Osteoblast (primary cell): ENCODE measurements around the gene MACROD2. TPM values are rescaled to one million over a fixed set of nuclear protein-coding genes. Genes with fewer than 3 reads are reported as not detected.

Source experiments
- DNase-seq: peaks from one replicate; pipeline ENCODE4 v3.0.0; 2011; ENCODE audit warnings: low spot score, mixed read lengths; ENCODE audit not compliant: insufficient read length; ENCODE audit errors: missing footprints
- H2AFZ ChIP-seq: 2 replicates; pipeline ENCODE4 v1.6.0; 2011; ENCODE audit warnings: mild to moderate bottlenecking, low read length
- H3K27ac ChIP-seq: 2 replicates; pipeline ENCODE4 v1.5.1; 2011; ENCODE audit warnings: mild to moderate bottlenecking, low read depth, low read length, moderate library complexity
- H3K27me3 ChIP-seq: 2 replicates; pipeline ENCODE4 v1.6.0; 2012; ENCODE audit warnings: mild to moderate bottlenecking, control low read depth, inconsistent platforms, low read length, moderate library complexity; ENCODE audit not compliant: insufficient read depth
- H3K36me3 ChIP-seq: 2 replicates; pipeline ENCODE4 v1.5.1; 2011; ENCODE audit warnings: mild to moderate bottlenecking, low read length, control low read depth, moderate library complexity; ENCODE audit not compliant: insufficient read depth
- H3K4me1 ChIP-seq: 2 replicates; pipeline ENCODE4 v1.5.1; 2011; ENCODE audit warnings: mild to moderate bottlenecking, low read length, control low read depth, moderate library complexity; ENCODE audit not compliant: insufficient read depth
- H3K4me2 ChIP-seq: 2 replicates; pipeline ENCODE4 v1.6.0; 2011; ENCODE audit warnings: mild to moderate bottlenecking, low read length; ENCODE audit not compliant: insufficient read depth
- H3K4me3 ChIP-seq: fragments of 200-600 bp; sonication (generic); 3 replicates; pipeline ENCODE4 v1.5.1; 2012; ENCODE audit warnings: mild to moderate bottlenecking, low read length, inconsistent platforms; ENCODE audit not compliant: insufficient read depth
- H3K79me2 ChIP-seq: 2 replicates; pipeline ENCODE4 v1.6.0; 2012; ENCODE audit warnings: mild to moderate bottlenecking, low read length, control low read depth, inconsistent platforms; ENCODE audit not compliant: insufficient read depth
- H3K9me3 ChIP-seq: 2 replicates; pipeline ENCODE4 v1.5.1; 2011; ENCODE audit warnings: low read depth, low read length, control low read depth
- H4K20me1 ChIP-seq: 2 replicates; pipeline ENCODE4 v1.6.0; 2012; ENCODE audit warnings: mild to moderate bottlenecking, low read length, control low read depth; ENCODE audit not compliant: insufficient read depth
- total RNA-seq: library from RNA; depleted of rRNA; stranded (reverse); fragments of >200 nt; gene quantifications from 2 replicates; pipeline ENCODE4 v1.2.3, GENCODE V29; 2012
- TF ChIP-seq, protein P1 (sequence below): IDR thresholded peaks from 2 replicates; pipeline ENCODE4 v1.5.1; 2011; ENCODE audit warnings: mild to moderate bottlenecking, low read depth, low read length, moderate library complexity; ENCODE audit errors: extremely low read depth

MACROD2 gene
- total RNA-seq, 1 donor: 4.0 TPM

GRCh38 chr20:15154070-15154469 lies 1158.8 kb downstream of the MACROD2 start:
- H3K36me3 ChIP-seq: no peaks in the 10 kb centered on the region
- no peak overlapping the region for H3K4me3 ChIP-seq
- H3K9me3 ChIP-seq: no peaks in the 10 kb centered on the region

DNA sequence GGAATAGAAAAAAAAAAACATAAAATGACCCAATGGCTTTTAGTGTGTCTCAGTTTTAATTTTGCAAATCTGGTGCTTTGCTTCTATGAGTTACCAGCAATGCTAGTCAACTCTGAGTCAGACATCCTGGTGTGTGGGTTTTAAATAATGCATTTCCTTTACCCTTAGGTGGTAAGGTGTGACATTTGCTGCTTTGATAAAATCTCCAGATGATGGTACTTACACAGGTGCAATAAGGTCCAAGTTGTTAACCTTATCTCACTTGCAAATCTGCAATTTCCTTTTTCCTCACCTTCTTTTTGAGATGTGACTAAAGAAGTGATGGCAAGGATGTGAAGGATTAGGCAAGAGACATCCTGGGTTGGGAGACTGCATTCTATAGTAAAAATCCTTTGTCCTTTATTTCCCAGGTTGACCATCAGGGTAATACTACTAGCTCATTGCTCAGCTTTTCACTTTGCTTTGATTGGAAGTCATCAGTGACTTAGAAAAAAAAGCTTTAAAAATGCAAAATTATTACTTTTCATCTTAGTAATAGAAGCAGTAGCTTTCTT lies 1160.6 kb downstream of the MACROD2 start:
- no peaks in the 10 kb centered on the region for H3K36me3 ChIP-seq
- no peaks in the 10 kb centered on the region for H3K4me1 ChIP-seq
- H3K27ac ChIP-seq: no peak overlapping the region
- TF ChIP-seq, protein P1, sequence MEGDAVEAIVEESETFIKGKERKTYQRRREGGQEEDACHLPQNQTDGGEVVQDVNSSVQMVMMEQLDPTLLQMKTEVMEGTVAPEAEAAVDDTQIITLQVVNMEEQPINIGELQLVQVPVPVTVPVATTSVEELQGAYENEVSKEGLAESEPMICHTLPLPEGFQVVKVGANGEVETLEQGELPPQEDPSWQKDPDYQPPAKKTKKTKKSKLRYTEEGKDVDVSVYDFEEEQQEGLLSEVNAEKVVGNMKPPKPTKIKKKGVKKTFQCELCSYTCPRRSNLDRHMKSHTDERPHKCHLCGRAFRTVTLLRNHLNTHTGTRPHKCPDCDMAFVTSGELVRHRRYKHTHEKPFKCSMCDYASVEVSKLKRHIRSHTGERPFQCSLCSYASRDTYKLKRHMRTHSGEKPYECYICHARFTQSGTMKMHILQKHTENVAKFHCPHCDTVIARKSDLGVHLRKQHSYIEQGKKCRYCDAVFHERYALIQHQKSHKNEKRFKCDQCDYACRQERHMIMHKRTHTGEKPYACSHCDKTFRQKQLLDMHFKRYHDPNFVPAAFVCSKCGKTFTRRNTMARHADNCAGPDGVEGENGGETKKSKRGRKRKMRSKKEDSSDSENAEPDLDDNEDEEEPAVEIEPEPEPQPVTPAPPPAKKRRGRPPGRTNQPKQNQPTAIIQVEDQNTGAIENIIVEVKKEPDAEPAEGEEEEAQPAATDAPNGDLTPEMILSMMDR: no peak
- no peaks in the 10 kb centered on the region for H3K9me3 ChIP-seq
- no peaks in the 10 kb centered on the region for H3K27me3 ChIP-seq
- no peaks in the 10 kb centered on the region for H4K20me1 ChIP-seq
- H3K79me2 ChIP-seq: no peaks in the 10 kb centered on the region
- H3K4me2 ChIP-seq: no peak overlapping the region
- H3K4me3 ChIP-seq: no peak overlapping the region
- H2AFZ ChIP-seq: no peak overlapping the region
- DNase-seq: no peak

More at GRCh38 chr20:15154070-15154469, 1158.8 kb downstream of the MACROD2 start:
- no peak overlapping the region for H2AFZ ChIP-seq
- TF ChIP-seq, protein P1: no peak
- no peaks in the 10 kb centered on the region for H3K4me1 ChIP-seq
- no peak overlapping the region for H3K4me2 ChIP-seq
- no peaks in the 10 kb centered on the region for H3K79me2 ChIP-seq
- DNase-seq: no peak
- H4K20me1 ChIP-seq: no peaks in the 10 kb centered on the region
- no peak overlapping the region for H3K27ac ChIP-seq
- no peaks in the 10 kb centered on the region for H3K27me3 ChIP-seq

DNA sequence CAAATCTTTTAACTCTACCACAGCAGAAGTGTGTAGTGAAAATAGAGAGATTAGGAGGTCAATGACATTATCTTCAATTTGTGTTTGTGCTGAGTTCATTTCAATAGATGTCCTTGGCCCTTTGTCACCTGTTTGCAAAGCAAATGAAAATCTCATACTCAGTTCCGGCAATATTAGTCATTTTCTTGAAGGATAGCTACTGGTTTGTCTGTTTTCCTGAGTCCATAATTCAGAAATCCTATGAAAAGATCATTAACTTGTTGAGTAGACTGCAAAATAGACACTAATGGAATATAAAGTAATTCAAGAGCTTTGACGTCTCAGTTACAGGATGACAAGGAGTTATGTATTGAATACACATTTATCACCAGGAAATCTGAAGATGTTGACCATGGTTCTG lies 1163.2 kb downstream of the MACROD2 start:
- Histone ChIP-seq H3K36me3 (no peaks in the 10 kb centered on the region), H3K4me1 (no peaks in the 10 kb centered on the region), H4K20me1 (no peaks in the 10 kb centered on the region), H3K4me3 (no peak overlapping the region), H3K27me3 (no peaks in the 10 kb centered on the region), H3K9me3 (no peaks in the 10 kb centered on the region), H3K4me2 (no peak overlapping the region), H2AFZ (no peak overlapping the region), H3K79me2 (no peaks in the 10 kb centered on the region), H3K27ac (no peak overlapping the region)
- DNase-seq: peak; percentile 9
- TF ChIP-seq, protein P1: no peak

DNA sequence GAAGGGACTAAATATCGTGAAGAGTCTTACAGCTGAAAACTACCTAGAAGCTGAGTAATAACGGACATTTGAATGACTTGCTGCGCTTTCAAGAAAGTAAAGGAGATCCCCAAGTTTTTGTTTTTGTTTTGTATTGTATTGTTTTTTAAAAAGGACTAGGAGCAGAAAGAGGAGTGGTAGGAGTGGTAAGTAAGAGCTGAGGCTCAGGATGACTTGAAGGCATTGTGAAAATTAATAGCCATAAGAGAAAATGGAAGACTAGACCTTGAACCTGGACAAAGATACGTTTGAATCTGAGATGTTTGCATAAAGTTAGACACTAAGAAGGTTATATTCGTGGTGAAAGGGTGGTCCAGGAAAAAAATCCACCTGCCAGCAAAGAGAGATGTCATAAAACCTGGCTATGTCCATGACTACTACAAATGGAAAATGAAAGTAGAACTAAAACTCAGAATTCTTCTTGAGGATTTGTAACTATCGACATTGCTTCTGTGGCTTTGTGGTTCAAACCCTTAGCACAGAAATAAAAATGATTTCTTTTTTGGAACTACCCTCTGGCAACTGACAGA lies 1166.8 kb downstream of the MACROD2 start:
- H3K9me3 ChIP-seq: no peaks in the 10 kb centered on the region
- DNase-seq: no peak
- peak overlapping the region; percentile 36 for H3K4me2 ChIP-seq
- H3K4me1 ChIP-seq: no peaks in the 10 kb centered on the region
- no peaks in the 10 kb centered on the region for H3K36me3 ChIP-seq
- H3K79me2 ChIP-seq: no peaks in the 10 kb centered on the region
- H3K4me3 ChIP-seq: peak overlapping the region; percentile 51
- H3K27ac ChIP-seq: no peak overlapping the region
- TF ChIP-seq, protein P1: no peak
- H2AFZ ChIP-seq: peak overlapping the region; percentile 29
- no peaks in the 10 kb centered on the region for H4K20me1 ChIP-seq
- no peaks in the 10 kb centered on the region for H3K27me3 ChIP-seq
